K562 (cell line): ENCODE results near the gene ACTN4. TPM values are rescaled to one million over a fixed set of nuclear protein-coding genes. Genes with fewer than 3 reads are reported as not detected.

ENCODE experiments used
- CGGBP1 ChIP-seq: fragments of 250-450 bp; sonication (Bioruptor Pico); IDR thresholded peaks from 2 replicates; pipeline ENCODE4 v1.9.0; 2021; ENCODE audit warnings: mild to moderate bottlenecking
- CSDE1 ChIP-seq, 2 experiments: fragments of 450-650 bp; IDR thresholded peaks; 2 replicates each; pipeline ENCODE4 v1.6.1; 2016; ENCODE audit warnings: mild to moderate bottlenecking in 1 of 2
- E2F6 ChIP-seq, 2 experiments: IDR thresholded peaks; 2 replicates each; pipeline ENCODE4 v1.6.1; 2011; ENCODE audit warnings: borderline replicate concordance in 1 of 2, control low read depth in 1 of 2, low read depth in 1 of 2, low read length in 1 of 2, mild to moderate bottlenecking in 1 of 2, mixed read lengths in 1 of 2, moderate library complexity in 1 of 2; ENCODE audit not compliant: insufficient read depth in 1 of 2, insufficient read length in 1 of 2, poor library complexity in 1 of 2, severe bottlenecking in 1 of 2; ENCODE audit errors: extremely low read depth in 1 of 2
- FIP1L1 ChIP-seq: fragments of 200-400 bp; formaldehyde crosslinking; IDR thresholded peaks from 2 replicates; pipeline ENCODE4 v1.6.1; 2018; ENCODE audit warnings: mild to moderate bottlenecking, low read depth, low read length; ENCODE audit not compliant: poor library complexity, severe bottlenecking
- FOXJ3 ChIP-seq: sonication (generic); formaldehyde crosslinking; IDR thresholded peaks from 2 replicates; pipeline ENCODE4 v1.4.0; 2020; ENCODE audit warnings: mild to moderate bottlenecking, missing genetic modification reagents
- GMEB1 ChIP-seq: fragments of 250-450 bp; sonication (Bioruptor Pico); IDR thresholded peaks from 2 replicates; pipeline ENCODE4 v1.4.0; 2020; ENCODE audit warnings: mild to moderate bottlenecking
- HNRNPLL ChIP-seq: fragments of 200-400 bp; formaldehyde crosslinking; IDR thresholded peaks from 2 replicates; pipeline ENCODE4 v1.6.1; 2017; ENCODE audit warnings: low read length, low read depth, mild to moderate bottlenecking; ENCODE audit not compliant: poor library complexity, severe bottlenecking
- KAT7 ChIP-seq: sonication (generic); formaldehyde crosslinking; IDR thresholded peaks from 2 replicates; pipeline ENCODE4 v1.8.0; 2022; ENCODE audit warnings: missing genetic modification reagents, mild to moderate bottlenecking, borderline replicate concordance
- LARP7 ChIP-seq: fragments of 450-650 bp; IDR thresholded peaks from 2 replicates; pipeline ENCODE4 v1.6.1; 2016
- MBD1 ChIP-seq: fragments of 250-450 bp; sonication (Bioruptor Pico); IDR thresholded peaks from 2 replicates; pipeline ENCODE4 v1.8.0; 2022; ENCODE audit warnings: inconsistent platforms
- RAD21 ChIP-seq, 2 experiments: fragments of 250-450 bp in 1 of 2; fragments of 450-650 bp in 1 of 2; sonication (Bioruptor Pico) in 1 of 2; formaldehyde crosslinking in 1 of 2; IDR thresholded peaks in 1 of 2; conservative IDR thresholded peaks in 1 of 2; 2 replicates each; pipeline versions ENCODE4 v1.4.0 to v1.8.0; 2020 to 2022; ENCODE audit warnings: mild to moderate bottlenecking in 2 of 2, moderate library complexity in 1 of 2
- RBBP5 ChIP-seq: fragments of 200-600 bp; sonication (generic); IDR thresholded peaks from 2 replicates; pipeline ENCODE4 v1.6.1; 2012; ENCODE audit warnings: borderline replicate concordance, mild to moderate bottlenecking, low read length, control low read depth, inconsistent platforms; ENCODE audit not compliant: insufficient read depth, poor library complexity, severe bottlenecking
- RBM15 ChIP-seq: fragments of 200-400 bp; formaldehyde crosslinking; IDR thresholded peaks from 2 replicates; pipeline ENCODE4 v1.6.1; 2018; ENCODE audit warnings: mild to moderate bottlenecking, low read length, moderate library complexity; ENCODE audit not compliant: insufficient read depth
- RFX7 ChIP-seq: fragments of 250-450 bp; sonication (Bioruptor Pico); IDR thresholded peaks from 2 replicates; pipeline ENCODE4 v1.5.1; 2021; ENCODE audit warnings: mild to moderate bottlenecking
- RHOXF2B ChIP-seq: fragments of 250-450 bp; sonication (Bioruptor Pico); conservative IDR thresholded peaks from 2 replicates; pipeline ENCODE4 v1.5.1; 2021
- SOX6 ChIP-seq: fragments of 450-650 bp; IDR thresholded peaks from 2 replicates; pipeline ENCODE4 v1.6.1; 2014; ENCODE audit warnings: mild to moderate bottlenecking
- TARDBP ChIP-seq: fragments of 450-650 bp; IDR thresholded peaks from 2 replicates; pipeline ENCODE4 v1.6.1; 2016
- TSHZ1 ChIP-seq: fragments of 250-450 bp; sonication (Bioruptor Pico); IDR thresholded peaks from 2 replicates; pipeline ENCODE4 v1.4.0; 2020; ENCODE audit warnings: mild to moderate bottlenecking, moderate library complexity
- ZFX ChIP-seq: sonication (generic); formaldehyde crosslinking; IDR thresholded peaks from 2 replicates; pipeline ENCODE4 v1.8.0; 2022; ENCODE audit warnings: mild to moderate bottlenecking, missing genetic modification reagents, moderate library complexity
- ZNF217 ChIP-seq: sonication (generic); formaldehyde crosslinking; IDR thresholded peaks from 2 replicates; pipeline ENCODE4 v1.8.0; 2022; ENCODE audit warnings: mild to moderate bottlenecking, missing genetic modification reagents
- ZNF23 ChIP-seq: fragments of 250-450 bp; sonication (Bioruptor Pico); IDR thresholded peaks from 2 replicates; pipeline ENCODE4 v1.4.0; 2020; ENCODE audit warnings: mild to moderate bottlenecking
- polyA plus RNA-seq, 8 experiments: library from polyadenylated mRNA; depleted of rRNA in 4 of 8; stranded (reverse) in 5 of 8; unstranded in 3 of 8; fragments of >200 nt; fragmentation: Nextera tagmentation in 2 of 8; fragmentation: Illumina TruSeq in 1 of 8; extraction: Ambion mirVana in 2 of 8; extraction: Trizol in 1 of 8; gene quantifications; 2 replicates each; pipeline versions ENCODE4 v1.2.1 to v1.2.3, GENCODE V29; 2011 to 2014; ENCODE audit warnings: inconsistent platforms in 1 of 8, missing spikeins in 1 of 8
- total RNA-seq, 7 experiments: library from RNA; depleted of rRNA in 6 of 7; stranded (reverse); fragments of >200 nt in 6 of 7; fragmentation: Illumina TruSeq in 2 of 7; extraction: Trizol in 2 of 7; gene quantifications; 2 replicates each; pipeline versions ENCODE4 v1.2.1 to v1.2.3, GENCODE V29; 2011 to 2021; ENCODE audit warnings: low replicate concordance in 1 of 7

ACTN4 gene
- total and polyA plus RNA-seq, 9 of the 15 experiments (the other 6 are each of a cell fraction or from before 2014, with no cell fraction given) = 3.1 to 385 (median 125) TPM

- TF ChIP-seq ZNF217 (CRISPR knock-in tag) (no peak), ZFX (CRISPR knock-in tag) (no peak), RBM15 (no peak), CGGBP1 (CRISPR knock-in tag) (no peak), SOX6 (peak; percentile 52; the same call in 1 of the 2 replicates), HNRNPLL (no peak), MBD1 (CRISPR knock-in tag) (no peak), RFX7 (CRISPR knock-in tag) (no peak), RHOXF2B (CRISPR knock-in tag) (no peak), TARDBP (no peak), E2F6 (IDR thresholded peaks at IDR 0.05; ENCODE audit: borderline replicate concordance in 1 of 2, extremely low read depth in 1 of 2, insufficient read depth in 1 of 2, insufficient read length in 1 of 2, low read depth in 1 of 2, low read length in 1 of 2, poor library complexity in 1 of 2, severe bottlenecking in 1 of 2) (no peak), RAD21 (CRISPR knock-in tag; conservative IDR thresholded peaks at IDR 0.05 in 1 of 2, IDR thresholded peaks at IDR 0.05 in 1 of 2) (0 out of 4 replicates have a peak, but pooled peaks have one; percentile 14 to 20), GMEB1 (no peak), TSHZ1 (CRISPR knock-in tag) (no peak), CSDE1 (IDR thresholded peaks at IDR 0.05) (no peak), FIP1L1 (no peak), ZNF23 (no peak), RBBP5 (no peak), FOXJ3 (CRISPR knock-in tag) (peak; percentile 91), KAT7 (CRISPR knock-in tag) (no peak), LARP7 (no peak)
Measured at GRCh38 chr19:38781058-38781457, 133.6 kb downstream of the ACTN4 start (continued).
